CD14-positive monocyte (primary cell): ENCODE measurements around the gene GRIN2A. TPM values are rescaled to one million over a fixed set of nuclear protein-coding genes. Genes with fewer than 3 reads are reported as not detected.

Experiments
- DNase-seq, 3 donors: peaks; one replicate each; pipeline ENCODE4 v3.0.0-alpha.2; 2011 to 2022
- H2AFZ ChIP-seq: 2 replicates; pipeline ENCODE4 v1.6.0; 2012; ENCODE audit warnings: mild to moderate bottlenecking, low read depth, low read length, inconsistent platforms; ENCODE audit not compliant: insufficient read depth, poor library complexity, severe bottlenecking
- H3K27ac ChIP-seq, 2 donors: 1 replicate in 1 of 2; 2 replicates in 1 of 2; pipeline ENCODE4 v1.5.1; 2012 to 2013; ENCODE audit warnings: low read length in 2 of 2, control low read depth in 1 of 2, inconsistent platforms in 1 of 2, low read depth in 1 of 2, mild to moderate bottlenecking in 1 of 2
- H3K27me3 ChIP-seq, 2 donors: one replicate each; pipeline versions ENCODE4 v1.6.0 to v1.6.1; 2011 to 2013; ENCODE audit warnings: low read length in 2 of 2; ENCODE audit not compliant: control insufficient read depth in 2 of 2, insufficient read depth in 2 of 2
- H3K36me3 ChIP-seq, 2 donors: replicated peaks in 1 of 2; 1 replicate in 1 of 2; 2 replicates in 1 of 2; pipeline versions ENCODE4 v1.5.1 to v1.6.1; 2012 to 2013; ENCODE audit warnings: low read length in 2 of 2, control low read depth in 1 of 2, inconsistent platforms in 1 of 2, mild to moderate bottlenecking in 1 of 2; ENCODE audit not compliant: insufficient read depth in 2 of 2, control insufficient read depth in 1 of 2
- H3K4me1 ChIP-seq, 2 donors: 1 replicate in 1 of 2; 2 replicates in 1 of 2; pipeline versions ENCODE4 v1.5.1 to v1.6.1; 2012 to 2013; ENCODE audit warnings: low read length in 2 of 2, control low read depth in 1 of 2, inconsistent platforms in 1 of 2, mild to moderate bottlenecking in 1 of 2, moderate library complexity in 1 of 2; ENCODE audit not compliant: insufficient read depth in 2 of 2, control insufficient read depth in 1 of 2
- H3K4me2 ChIP-seq: replicated peaks from 2 replicates; pipeline ENCODE3; 2012; ENCODE audit warnings: low read length, moderate library complexity, mild to moderate bottlenecking; ENCODE audit not compliant: poor library complexity, severe bottlenecking; ENCODE audit errors: extremely low read depth
- H3K4me3 ChIP-seq, 3 experiments: fragments of 200-600 bp in 1 of 3; sonication (generic) in 1 of 3; replicated peaks in 1 of 3; 1 replicate in 2 of 3; 2 replicates in 1 of 3; pipeline ENCODE4 v1.5.1; 2011 to 2013; ENCODE audit warnings: low read length in 3 of 3, mild to moderate bottlenecking in 3 of 3, control low read depth in 2 of 3, low read depth in 2 of 3, inconsistent platforms in 1 of 3, moderate library complexity in 1 of 3
- H3K79me2 ChIP-seq: 2 replicates; pipeline ENCODE4 v1.6.0; 2012; ENCODE audit warnings: mild to moderate bottlenecking, control low read depth, inconsistent platforms, low read length, moderate library complexity; ENCODE audit not compliant: insufficient read depth
- H3K9ac ChIP-seq: 2 replicates; pipeline ENCODE4 v1.6.0; 2017; ENCODE audit warnings: low read length, mild to moderate bottlenecking; ENCODE audit not compliant: insufficient read depth, poor library complexity, severe bottlenecking
- H3K9me3 ChIP-seq, 2 donors: replicated peaks in 1 of 2; 1 replicate in 1 of 2; 2 replicates in 1 of 2; pipeline versions ENCODE4 v1.5.1 to v1.6.1; 2012 to 2013; ENCODE audit warnings: low read length in 2 of 2, control low read depth in 1 of 2; ENCODE audit not compliant: control insufficient read depth in 1 of 2, insufficient read depth in 1 of 2
- H4K20me1 ChIP-seq: 2 replicates; pipeline ENCODE4 v1.6.0; 2012; ENCODE audit warnings: mild to moderate bottlenecking, low read length, control low read depth, moderate library complexity; ENCODE audit not compliant: insufficient read depth
- H3K27ac Mint-ChIP-seq, 7 donors: one replicate each; pipeline ENCODE4 v1.8.0; 2020; ENCODE audit warnings: mild to moderate bottlenecking in 7 of 7, mixed read lengths in 7 of 7, moderate library complexity in 6 of 7, inconsistent platforms in 2 of 7
- H3K27me3 Mint-ChIP-seq, 3 donors: one replicate each; pipeline ENCODE4 v1.8.0; 2021 to 2022; ENCODE audit warnings: low read depth in 3 of 3, mild to moderate bottlenecking in 3 of 3, mixed read lengths in 3 of 3, moderate library complexity in 3 of 3, inconsistent platforms in 1 of 3
- H3K36me3 Mint-ChIP-seq, 2 donors: one replicate each; pipeline ENCODE4 v1.8.0; 2020; ENCODE audit warnings: mixed read lengths in 2 of 2, inconsistent platforms in 1 of 2, mild to moderate bottlenecking in 1 of 2
- H3K4me1 Mint-ChIP-seq: one replicate; pipeline ENCODE4 v1.8.0; 2020; ENCODE audit warnings: mild to moderate bottlenecking, mixed read lengths
- H3K4me3 Mint-ChIP-seq, 2 donors: one replicate each; pipeline ENCODE4 v1.8.0; 2020; ENCODE audit warnings: mild to moderate bottlenecking in 2 of 2, mixed read lengths in 2 of 2, moderate library complexity in 1 of 2
- H3K9me3 Mint-ChIP-seq, 7 donors: one replicate each; pipeline ENCODE4 v1.8.0; 2020 to 2022; ENCODE audit warnings: mixed read lengths in 7 of 7, mild to moderate bottlenecking in 6 of 7, moderate library complexity in 6 of 7, inconsistent platforms in 2 of 7
- WGBS: methylation state at CpG from one replicate; pipeline ENCODE4 v1.1.5; 2013; ENCODE audit warnings: missing lambda C conversion rate; ENCODE audit not compliant: insufficient coverage; 5-methylcytosine and 5-hydroxymethylcytosine counted together
- intact Hi-C, 2 donors: fragments of 100-400 bp; cut with micrococcal nuclease; formaldehyde crosslinking; loops; one replicate each; pipeline versions ENCODE4 v1.15.0 to v1.15.1; 2023
- polyA plus RNA-seq, 3 donors: library from polyadenylated mRNA; depleted of rRNA in 1 of 3; unstranded in 2 of 3; stranded (reverse) in 1 of 3; fragments of 300-500 nt in 2 of 3; fragments of >200 nt in 1 of 3; fragmentation: Illumina TruSeq in 2 of 3; gene quantifications; 1 replicate in 2 of 3; 2 replicates in 1 of 3; pipeline ENCODE4 v1.2.3, GENCODE V29; 2012 to 2021
- TF ChIP-seq, protein P1 (sequence below): fragments of 200-600 bp; IDR thresholded peaks from one replicate; pipeline ENCODE4 v1.8.0; 2022; ENCODE audit warnings: antibody characterized with exemption, mild to moderate bottlenecking

The GRIN2A gene
- polyA plus RNA-seq, 3 donors, result not detected

DNA sequence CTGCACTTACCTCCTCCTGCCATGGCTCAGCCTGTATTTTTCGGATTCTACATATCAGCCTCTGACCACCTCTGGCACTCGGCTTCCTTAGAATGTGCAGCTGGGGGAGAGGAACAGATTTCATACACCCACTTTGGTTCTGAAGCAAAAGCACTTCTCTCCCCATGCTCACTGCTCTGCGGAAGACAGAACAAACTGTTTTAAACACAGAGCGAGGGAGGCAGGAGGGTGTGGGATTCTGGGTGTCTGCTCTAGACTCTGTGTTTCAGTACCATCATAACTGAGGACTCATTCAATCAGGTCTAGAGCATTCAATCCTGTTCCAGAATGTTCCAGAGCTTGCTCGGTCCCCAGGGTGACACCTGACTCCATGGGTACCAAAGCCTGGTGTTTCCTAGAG lies 239.1 kb downstream of the GRIN2A start:
- H4K20me1 ChIP-seq, result no peaks in the 10 kb centered on the region
- WGBS, result 81% methylated on average over 1 of the region's 5 CpGs
- no peaks in the 10 kb centered on the region for H3K9me3 ChIP-seq
- H3K4me2 ChIP-seq, result no peak overlapping the region
- no peaks in the 10 kb centered on the region for H3K79me2 ChIP-seq
- Mint-ChIP-seq H3K27ac (no peak overlapping the region), H3K36me3 (no peaks in the 10 kb centered on the region), H3K4me3 (no peak overlapping the region), H3K4me1 (no peaks in the 10 kb centered on the region), H3K27me3 (peaks cover 0 to 2% (median 1%) of the 10 kb centered on the region in 3 donors), H3K9me3 (peaks cover 0 to 3% (median 0%) of the 10 kb centered on the region in 7 donors)
- no peak overlapping the region for H3K27ac ChIP-seq
- no peaks in the 10 kb centered on the region for H3K36me3 ChIP-seq
- DNase-seq, result no peak
- TF ChIP-seq, protein P1, sequence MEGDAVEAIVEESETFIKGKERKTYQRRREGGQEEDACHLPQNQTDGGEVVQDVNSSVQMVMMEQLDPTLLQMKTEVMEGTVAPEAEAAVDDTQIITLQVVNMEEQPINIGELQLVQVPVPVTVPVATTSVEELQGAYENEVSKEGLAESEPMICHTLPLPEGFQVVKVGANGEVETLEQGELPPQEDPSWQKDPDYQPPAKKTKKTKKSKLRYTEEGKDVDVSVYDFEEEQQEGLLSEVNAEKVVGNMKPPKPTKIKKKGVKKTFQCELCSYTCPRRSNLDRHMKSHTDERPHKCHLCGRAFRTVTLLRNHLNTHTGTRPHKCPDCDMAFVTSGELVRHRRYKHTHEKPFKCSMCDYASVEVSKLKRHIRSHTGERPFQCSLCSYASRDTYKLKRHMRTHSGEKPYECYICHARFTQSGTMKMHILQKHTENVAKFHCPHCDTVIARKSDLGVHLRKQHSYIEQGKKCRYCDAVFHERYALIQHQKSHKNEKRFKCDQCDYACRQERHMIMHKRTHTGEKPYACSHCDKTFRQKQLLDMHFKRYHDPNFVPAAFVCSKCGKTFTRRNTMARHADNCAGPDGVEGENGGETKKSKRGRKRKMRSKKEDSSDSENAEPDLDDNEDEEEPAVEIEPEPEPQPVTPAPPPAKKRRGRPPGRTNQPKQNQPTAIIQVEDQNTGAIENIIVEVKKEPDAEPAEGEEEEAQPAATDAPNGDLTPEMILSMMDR, result no peak
- intact Hi-C loops, result no loop called here
- H3K9ac ChIP-seq, result no peak overlapping the region
- H3K27me3 ChIP-seq, result no peaks in the 10 kb centered on the region
- no peaks in the 10 kb centered on the region for H3K4me1 ChIP-seq
- no peak overlapping the region for H2AFZ ChIP-seq
- H3K4me3 ChIP-seq, result no peak overlapping the region

DNA sequence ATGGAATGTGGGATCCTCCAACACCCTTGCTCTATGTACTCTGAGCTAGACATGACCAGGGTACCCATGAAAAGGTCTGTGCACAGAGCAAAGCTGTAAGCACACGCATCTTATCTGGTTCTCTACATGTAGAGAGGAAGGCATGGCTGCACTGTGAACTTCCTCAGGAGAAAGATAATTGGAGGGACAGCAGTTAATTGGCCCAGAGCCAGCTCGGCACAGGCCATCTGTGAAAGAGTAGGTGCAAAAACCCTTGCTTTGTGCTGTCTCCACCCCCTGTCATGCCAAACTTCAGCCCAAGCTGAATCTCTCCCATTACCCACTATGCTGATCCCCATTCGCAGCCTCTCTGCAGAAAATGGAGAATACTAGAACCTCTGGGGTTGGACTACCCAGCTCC lies 241.0 kb downstream of the GRIN2A start:
- no peak overlapping the region for H3K4me2 ChIP-seq
- H3K9me3 ChIP-seq, result no peaks in the 10 kb centered on the region
- Mint-ChIP-seq H3K27ac (no peak overlapping the region), H3K9me3 (peaks cover 0 to 3% (median 0%) of the 10 kb centered on the region in 7 donors), H3K27me3 (peaks cover 0 to 2% (median 0%) of the 10 kb centered on the region in 3 donors), H3K4me1 (no peaks in the 10 kb centered on the region), H3K36me3 (no peaks in the 10 kb centered on the region), H3K4me3 (no peak overlapping the region)
- H3K36me3 ChIP-seq, result no peaks in the 10 kb centered on the region
- no peaks in the 10 kb centered on the region for H3K27me3 ChIP-seq
- H3K9ac ChIP-seq, result no peak overlapping the region
- DNase-seq, result no peak
- TF ChIP-seq, protein P1, result no peak
- no peaks in the 10 kb centered on the region for H3K79me2 ChIP-seq
- H3K4me1 ChIP-seq, result no peaks in the 10 kb centered on the region
- H3K4me3 ChIP-seq, result no peak overlapping the region
- no peak overlapping the region for H2AFZ ChIP-seq
- intact Hi-C loops, result no loop called here
- no peaks in the 10 kb centered on the region for H4K20me1 ChIP-seq
- no CpG with 5 or more reads among the region's 3 CpGs for WGBS
- no peak overlapping the region for H3K27ac ChIP-seq
